HCT116 (cell line): Measurements from ENCODE around the gene HLA-DPB1. TPM values are rescaled to one million over a fixed set of nuclear protein-coding genes. Genes with fewer than 3 reads are reported as not detected.
A peak's percentile ranks its signal among the peaks of the same experiment; 100 is the strongest.

Experiments
- ATAC-seq: fragments of 200-7000 bp; cut with Tn5 transposase; 2 replicates; pipeline ENCODE4 v1.9.1; 2020; ENCODE audit warnings: mild to moderate bottlenecking, moderate library complexity
- BruUV-seq: library from RNA; stranded (reverse); fragments of 400-500 nt; replicated peaks from 2 replicates; lab custom pipeline; 2021; lab: Mats Ljungman, UMichigan
- CTCF ChIA-PET: fragments of 300-600 bp; sonication (Branson Sonifier 250); formaldehyde crosslinking; loops from one replicate; lab custom pipeline; 2021; ENCODE audit warnings: antibody characterized with exemption; lab: Charles Lee
- POLR2A ChIA-PET: fragments of 300-600, 350-600 bp; sonication (Branson Sonifier 250); formaldehyde crosslinking; loops from one replicate; lab custom pipeline; 2021; ENCODE audit warnings: antibody characterized with exemption; lab: Charles Lee
- RAD21 ChIA-PET, 2 experiments: fragments of 300-600 bp; sonication (Branson Sonifier 250); formaldehyde crosslinking; loops; one replicate each; lab custom pipeline; 2023; ENCODE audit warnings: low total read pairs in 2 of 2; ENCODE audit not compliant: uncharacterized antibody in 2 of 2, unreplicated experiment in 2 of 2, low non-redundant PET in 1 of 2; lab: Charles Lee
- DNase-seq: peaks from one replicate; pipeline ENCODE4 v3.0.0-alpha.2; 2010; ENCODE audit warnings: low read depth, low spot score
- H2AFZ ChIP-seq: fragments of 200-600 bp; shearing (Covaris generic), sonication (generic); 2 replicates; pipeline ENCODE4 v1.6.1; 2017; ENCODE audit warnings: low read depth, mixed run types, mixed read lengths, antibody characterized with exemption, low read length; ENCODE audit not compliant: poor library complexity, severe bottlenecking
- H3K27ac ChIP-seq: 2 replicates; pipeline ENCODE4 v1.5.1; 2012; ENCODE audit warnings: low read depth, low read length
- H3K27me3 ChIP-seq: fragments of 200-600 bp; sonication (generic); 2 replicates; pipeline ENCODE4 v1.6.1; 2016; ENCODE audit warnings: mixed run types, low read length, mixed read lengths; ENCODE audit not compliant: insufficient read depth
- H3K36me3 ChIP-seq, 2 experiments: fragments of 200-500 bp in 1 of 2; fragments of 200-600 bp in 1 of 2; sonication (Bioruptor generic) in 1 of 2; sonication (generic) in 1 of 2; 2 replicates each; pipeline versions ENCODE4 v1.5.1 to v1.6.1; 2014 to 2016; ENCODE audit warnings: low read length in 2 of 2, inconsistent platforms in 1 of 2, mixed read lengths in 1 of 2, mixed run types in 1 of 2; ENCODE audit not compliant: insufficient read depth in 2 of 2, control insufficient read depth in 1 of 2
- H3K4me1 ChIP-seq, 2 experiments: fragments of 200-600 bp in 1 of 2; sonication (generic) in 1 of 2; 2 replicates each; pipeline versions ENCODE4 v1.5.1 to v1.6.1; 2012 to 2017; ENCODE audit warnings: low read length in 2 of 2, inconsistent platforms in 1 of 2, mild to moderate bottlenecking in 1 of 2, mixed read lengths in 1 of 2, mixed run types in 1 of 2, moderate library complexity in 1 of 2; ENCODE audit not compliant: insufficient read depth in 2 of 2, control insufficient read depth in 1 of 2
- H3K4me2 ChIP-seq: fragments of 200-600 bp; sonication (generic); 2 replicates; pipeline ENCODE4 v1.6.1; 2017; ENCODE audit warnings: mixed run types, low read length, mixed read lengths
- H3K4me3 ChIP-seq, 2 experiments: fragments of 200-600 bp in 1 of 2; sonication (generic) in 1 of 2; replicated peaks in 1 of 2; 2 replicates each; pipeline ENCODE4 v1.5.1; 2011 to 2016; ENCODE audit warnings: low read length in 2 of 2, control low read depth in 1 of 2, low read depth in 1 of 2, mild to moderate bottlenecking in 1 of 2, mixed read lengths in 1 of 2, mixed run types in 1 of 2
- H3K79me2 ChIP-seq: fragments of 200-600 bp; sonication (generic); 2 replicates; pipeline ENCODE4 v1.6.1; 2017; ENCODE audit warnings: mild to moderate bottlenecking, mixed run types, low read length, moderate library complexity, mixed read lengths; ENCODE audit not compliant: insufficient read depth
- H3K9ac ChIP-seq: fragments of 200-600 bp; sonication (generic); 2 replicates; pipeline ENCODE4 v1.6.1; 2016; ENCODE audit warnings: low read length, mixed read lengths
- H3K9me2 ChIP-seq: fragments of 200-600 bp; sonication (generic), shearing (Covaris generic); 2 replicates; pipeline ENCODE4 v1.6.1; 2017; ENCODE audit warnings: mixed run types, mild to moderate bottlenecking, moderate library complexity; ENCODE audit not compliant: insufficient read depth
- H3K9me3 ChIP-seq, 2 experiments: fragments of 200-500 bp in 1 of 2; fragments of 200-600 bp in 1 of 2; sonication (Bioruptor generic) in 1 of 2; sonication (generic) in 1 of 2; 2 replicates each; pipeline ENCODE4 v1.6.1; 2014 to 2017; ENCODE audit warnings: low read length in 2 of 2, mixed read lengths in 2 of 2, inconsistent platforms in 1 of 2, low read depth in 1 of 2, mild to moderate bottlenecking in 1 of 2, mixed run types in 1 of 2, moderate library complexity in 1 of 2; ENCODE audit not compliant: control insufficient read depth in 1 of 2, insufficient read depth in 1 of 2
- H4K20me1 ChIP-seq: fragments of 200-600 bp; sonication (generic), shearing (Covaris generic); 2 replicates; pipeline ENCODE4 v1.6.1; 2017; ENCODE audit warnings: mixed run types, mild to moderate bottlenecking, moderate library complexity; ENCODE audit not compliant: insufficient read depth
- CEBPB ChIP-seq: IDR thresholded peaks from 2 replicates; pipeline ENCODE4 v1.6.1; 2012; ENCODE audit warnings: low read depth
- EZH2phosphoT487 ChIP-seq: fragments of 200-600 bp; IDR thresholded peaks from 2 replicates; pipeline ENCODE4 v1.6.1; 2018; ENCODE audit warnings: antibody characterized with exemption, borderline replicate concordance
- RAD21 ChIP-seq: IDR thresholded peaks from 2 replicates; pipeline ENCODE4 v1.6.1; 2012; ENCODE audit warnings: low read depth, mild to moderate bottlenecking
- SP1 ChIP-seq: IDR thresholded peaks from 2 replicates; pipeline ENCODE4 v1.6.1; 2012; ENCODE audit warnings: low read depth
- SRF ChIP-seq: IDR thresholded peaks from 2 replicates; pipeline ENCODE4 v1.6.1; 2012; ENCODE audit warnings: low read depth
- intact Hi-C: fragments of 100-400 bp; cut with micrococcal nuclease; formaldehyde crosslinking; loops from 2 replicates; pipeline ENCODE4 v1.10.0; 2022
- total RNA-seq: library from RNA; stranded (reverse); gene quantifications from one replicate; pipeline ENCODE4 v1.2.1, GENCODE V29; 2021; ENCODE audit not compliant: unreplicated experiment
- TF ChIP-seq, protein P1 (sequence below), 3 experiments: fragments of 200-600 bp in 1 of 3; sonication (generic) in 1 of 3; IDR thresholded peaks in 2 of 3; conservative IDR thresholded peaks in 1 of 3; 2 replicates each; pipeline ENCODE4 v1.5.1; 2012 to 2017; ENCODE audit warnings: low read depth in 2 of 3, low read length in 2 of 3, antibody characterized with exemption in 1 of 3, borderline replicate concordance in 1 of 3, control low read depth in 1 of 3, mild to moderate bottlenecking in 1 of 3, mixed read lengths in 1 of 3, mixed run types in 1 of 3, moderate library complexity in 1 of 3; ENCODE audit not compliant: insufficient read depth in 1 of 3

HLA-DPB1 gene
- total RNA-seq, 1 experiment from 2014 or later = 1.5 TPM

DNA sequence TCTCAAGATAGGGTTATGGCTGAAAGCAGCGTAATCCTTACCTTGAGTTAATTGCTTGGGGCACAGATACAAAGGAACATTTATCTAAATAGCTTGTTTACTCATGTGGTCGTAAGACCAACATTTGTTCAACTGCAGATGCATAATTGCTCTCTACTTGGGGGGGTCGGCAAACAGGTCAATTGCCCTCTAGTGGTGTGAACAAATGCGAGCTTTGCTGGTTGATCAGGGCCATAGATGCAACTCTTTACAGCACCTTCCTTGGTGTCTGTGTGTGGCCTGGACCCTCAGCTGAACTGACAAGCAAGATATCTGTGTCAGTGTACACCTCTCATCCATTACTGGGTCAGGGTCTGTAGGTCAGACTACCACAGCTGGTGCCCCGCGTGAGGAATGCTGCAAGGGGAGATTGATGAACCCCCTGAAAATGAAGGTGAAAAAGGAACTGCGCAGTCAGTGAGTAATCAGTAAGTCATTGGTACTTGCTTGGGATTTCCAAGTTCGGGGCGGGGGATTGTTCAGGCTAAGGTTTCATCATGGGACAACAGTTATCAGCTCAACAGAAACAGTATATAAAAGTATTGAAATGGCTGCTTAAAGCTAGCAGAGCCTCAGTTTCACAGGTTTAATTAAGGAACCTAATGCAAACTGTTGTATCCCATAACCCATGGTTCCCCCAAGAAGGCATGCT, 26.3 kb upstream of the HLA-DPB1 start:
- ATAC-seq (peak; percentile 73), DNase-seq (no peak)
- no peaks in the 10 kb centered on the region for H3K27me3 ChIP-seq
- no peak overlapping the region for H3K4me3 ChIP-seq
- no peak overlapping the region for H3K4me2 ChIP-seq
- no peak overlapping the region for H2AFZ ChIP-seq
- no peak overlapping the region for H3K27ac ChIP-seq
- H3K9ac ChIP-seq = no peak overlapping the region
- intact Hi-C loops = no loop called here
- H3K36me3 ChIP-seq = no peaks in the 10 kb centered on the region
- POLR2A ChIA-PET = no interaction called here
- H4K20me1 ChIP-seq = no peaks in the 10 kb centered on the region
- no peaks in the 10 kb centered on the region for H3K79me2 ChIP-seq
- RAD21 ChIA-PET = interaction anchor here in 1 of 2 experiments (1.3 kb wide), 1 partner anchor 49 kb away, joined by 4 read pairs; no protein-coding TSS in a partner anchor
- CTCF ChIA-PET = interaction anchor here (1.0 to 1.8 kb wide), 4 partner anchors 12 to 48 kb away, joined by 3 to 4 read pairs (median 4); partner anchors contain the start of gene HLA-DPB1
- TF ChIP-seq SP1 (no peak), SRF (no peak), EZH2phosphoT487 (no peak), RAD21 (no peak), CEBPB (no peak)
- TF ChIP-seq, protein P1, sequence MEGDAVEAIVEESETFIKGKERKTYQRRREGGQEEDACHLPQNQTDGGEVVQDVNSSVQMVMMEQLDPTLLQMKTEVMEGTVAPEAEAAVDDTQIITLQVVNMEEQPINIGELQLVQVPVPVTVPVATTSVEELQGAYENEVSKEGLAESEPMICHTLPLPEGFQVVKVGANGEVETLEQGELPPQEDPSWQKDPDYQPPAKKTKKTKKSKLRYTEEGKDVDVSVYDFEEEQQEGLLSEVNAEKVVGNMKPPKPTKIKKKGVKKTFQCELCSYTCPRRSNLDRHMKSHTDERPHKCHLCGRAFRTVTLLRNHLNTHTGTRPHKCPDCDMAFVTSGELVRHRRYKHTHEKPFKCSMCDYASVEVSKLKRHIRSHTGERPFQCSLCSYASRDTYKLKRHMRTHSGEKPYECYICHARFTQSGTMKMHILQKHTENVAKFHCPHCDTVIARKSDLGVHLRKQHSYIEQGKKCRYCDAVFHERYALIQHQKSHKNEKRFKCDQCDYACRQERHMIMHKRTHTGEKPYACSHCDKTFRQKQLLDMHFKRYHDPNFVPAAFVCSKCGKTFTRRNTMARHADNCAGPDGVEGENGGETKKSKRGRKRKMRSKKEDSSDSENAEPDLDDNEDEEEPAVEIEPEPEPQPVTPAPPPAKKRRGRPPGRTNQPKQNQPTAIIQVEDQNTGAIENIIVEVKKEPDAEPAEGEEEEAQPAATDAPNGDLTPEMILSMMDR (IDR thresholded peaks at IDR 0.05 in 2 of 3, conservative IDR thresholded peaks at IDR 0.05 in 1 of 3; ENCODE audit: borderline replicate concordance in 1 of 3, insufficient read depth in 1 of 3, low read depth in 2 of 3, low read length in 2 of 3) = peak in 2 of 3 experiments; percentile 57 to 63; a peak in 4 of 6 replicates
- no peaks in the 10 kb centered on the region for H3K4me1 ChIP-seq
- no peaks in the 10 kb centered on the region for H3K9me2 ChIP-seq
- no TSS peak for BruUV-seq
- no peaks in the 10 kb centered on the region for H3K9me3 ChIP-seq
